ENCODE results near the gene TAPBP. TPM values are rescaled to one million over a fixed set of nuclear protein-coding genes. Genes with fewer than 3 reads are reported as not detected.
"Not testable (repeated sequence)": the region's sequence is repeated elsewhere in the genome, so short reads cannot be mapped to it uniquely, and the experiment has no call there.

The TAPBP gene
- 15.4 and 16.2 TPM in 2 replicates for total RNA-seq (2014; rRNA removed; shearing (Covaris generic))

DNA sequence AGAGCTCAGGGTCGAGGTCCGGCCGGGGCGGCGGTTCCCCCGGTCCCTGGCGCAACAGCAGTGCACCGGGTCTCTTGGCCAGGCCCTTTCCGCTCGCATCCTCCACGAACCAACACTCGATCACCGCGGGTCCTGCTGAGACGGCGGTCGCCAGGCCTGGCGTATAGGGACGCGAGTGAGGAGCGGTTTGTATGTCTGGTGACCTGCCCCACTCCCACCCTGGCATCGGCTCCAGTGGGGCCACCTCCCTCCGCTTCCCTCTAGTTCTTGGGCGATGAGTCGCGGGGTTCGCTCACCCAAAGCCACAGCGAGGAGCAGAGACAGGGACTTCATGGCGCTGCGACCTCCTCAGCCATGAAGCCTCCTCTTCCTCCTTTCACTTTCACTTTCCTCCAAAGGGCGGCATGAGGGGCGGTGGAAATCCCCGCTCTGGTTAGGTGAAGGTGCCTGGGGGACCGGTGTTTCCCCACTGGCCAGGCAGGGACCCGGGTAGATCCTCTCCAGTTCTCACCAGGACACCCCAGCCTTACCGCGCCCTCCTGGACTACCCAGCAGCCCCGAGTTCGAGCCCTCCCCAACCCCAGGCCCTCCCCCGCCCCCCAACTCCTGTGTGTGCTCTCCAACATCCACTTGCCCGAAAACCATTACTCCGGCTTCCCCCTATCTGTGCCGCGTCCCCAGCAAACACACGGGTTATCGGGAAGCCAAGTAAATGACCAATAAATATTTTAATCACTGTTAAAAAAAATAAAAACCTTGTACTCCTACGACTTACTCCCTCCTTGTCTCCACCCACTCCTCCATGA is at the start of gene TAPBP:
TAPBP (minus strand) TSS at position 370 of the 806 bp plus-strand sequence; CDS start at position 333, 37 bp downstream.
- Histone ChIP-seq H3K4me3 (peak within 1 kb of the TSS; percentile 74), H3K4me1 (peaks cover 7% of the 10 kb centered on the region), H3K27me3 (no peaks in the 10 kb centered on the region), H3K36me3 (peaks cover 6% of the 10 kb centered on the region; the same call in 1 of the 2 replicates), H3K27ac (peak within 1 kb of the TSS; percentile 28; the same call in 1 of the 2 replicates), H3K9me3 (replicated peaks) (no peaks in the 10 kb centered on the region)
- DNase-seq = peak; percentile 45 to 59

- not testable (repeated sequence) for H3K4me3 ChIP-seq; H3K36me3 ChIP-seq; H3K9me3 ChIP-seq (replicated peaks); DNase-seq; H3K27ac ChIP-seq; H3K27me3 ChIP-seq; H3K4me1 ChIP-seq
These were observed 49.6 kb upstream of the TAPBP start for GRCh38 chr6:33363486-33363885.

DNA sequence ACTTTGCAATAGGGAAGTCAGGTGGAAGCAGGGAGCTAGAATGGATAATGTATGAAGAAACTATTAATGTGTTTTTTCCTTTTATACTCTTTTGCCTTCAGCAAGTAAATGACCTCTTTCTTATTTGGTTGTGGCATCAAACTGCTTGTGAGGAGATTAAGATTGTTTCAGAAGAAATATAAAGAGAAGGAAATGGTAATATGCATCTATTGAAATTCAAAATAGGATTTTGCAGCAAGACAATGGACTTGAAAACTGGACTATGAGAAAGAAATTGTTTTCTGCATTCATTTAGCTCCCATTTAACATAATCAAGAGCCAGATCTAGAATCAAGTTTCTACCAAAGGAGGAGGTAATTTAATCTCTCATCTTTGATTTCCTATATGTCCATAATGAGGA is 45.5 kb upstream of the TAPBP start:
- Histone ChIP-seq H3K4me1 (peaks cover 3% of the 10 kb centered on the region; the same call in 1 of the 2 replicates), H3K27me3 (0 out of 2 replicates have a peak, but pooled peaks cover 6% of the 10 kb centered on the region), H3K36me3 (no peaks in the 10 kb centered on the region), H3K9me3 (replicated peaks) (no peaks in the 10 kb centered on the region), H3K4me3 (no peak overlapping the region), H3K27ac (no peak overlapping the region)
- DNase-seq = no peak

- not testable (repeated sequence) for H3K27ac ChIP-seq; H3K27me3 ChIP-seq; H3K4me3 ChIP-seq; H3K36me3 ChIP-seq; H3K4me1 ChIP-seq; H3K9me3 ChIP-seq (replicated peaks); DNase-seq
These were observed 43.4 kb upstream of the TAPBP start for GRCh38 chr6:33357160-33357871.

GRCh38 chr6:33356295-33356694 is 42.4 kb upstream of the TAPBP start:
- Histone ChIP-seq H3K27me3 (0 out of 2 replicates have a peak, but pooled peaks cover 9% of the 10 kb centered on the region), H3K4me3 (no peak overlapping the region), H3K4me1 (no peaks in the 10 kb centered on the region), H3K27ac (no peak overlapping the region), H3K9me3 (replicated peaks) (no peaks in the 10 kb centered on the region), H3K36me3 (no peaks in the 10 kb centered on the region)
- no peak for DNase-seq

GRCh38 chr6:33355860-33356259 is 42.0 kb upstream of the TAPBP start:
- H3K36me3 ChIP-seq; H3K27me3 ChIP-seq; DNase-seq; H3K4me1 ChIP-seq; H3K9me3 ChIP-seq (replicated peaks); H3K4me3 ChIP-seq; H3K27ac ChIP-seq: not testable (repeated sequence)

GRCh38 chr6:33347816-33348215 is 33.9 kb upstream of the TAPBP start:
- Histone ChIP-seq H3K36me3 (no peaks in the 10 kb centered on the region), H3K4me3 (no peak overlapping the region), H3K27ac (no peak overlapping the region), H3K9me3 (replicated peaks) (no peaks in the 10 kb centered on the region), H3K4me1 (no peaks in the 10 kb centered on the region), H3K27me3 (peaks cover 15% of the 10 kb centered on the region; the same call in 1 of the 2 replicates)
- DNase-seq = no peak

DNA sequence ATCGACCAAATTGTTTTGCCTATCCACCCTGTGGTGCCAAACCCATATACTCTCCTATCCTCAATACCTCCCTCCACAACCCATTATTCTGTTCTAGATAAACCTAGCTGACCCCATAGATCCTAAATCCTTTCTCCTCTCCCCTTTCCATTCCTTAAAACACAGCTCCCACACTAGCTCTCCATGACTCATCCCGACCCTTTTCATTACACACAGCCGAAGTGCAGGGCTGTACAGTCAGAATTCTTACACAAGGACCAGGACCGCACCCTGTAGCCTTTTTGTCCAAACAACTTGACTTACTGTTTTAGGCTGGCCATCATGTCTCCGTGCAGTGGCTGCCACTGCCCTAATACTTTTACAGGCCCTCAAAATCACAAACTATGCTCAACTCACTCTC is 33.1 kb upstream of the TAPBP start:
- not testable (repeated sequence) for H3K4me3 ChIP-seq; H3K27ac ChIP-seq; H3K9me3 ChIP-seq (replicated peaks)

GRCh38 chr6:33344701-33345697 is 31.1 kb upstream of the TAPBP start:
- H3K27ac ChIP-seq = no peak overlapping the region
- H3K36me3 ChIP-seq = no peaks in the 10 kb centered on the region
- no peaks in the 10 kb centered on the region for H3K9me3 ChIP-seq (replicated peaks)
- H3K4me3 ChIP-seq = no peak overlapping the region
- no peaks in the 10 kb centered on the region for H3K4me1 ChIP-seq
- peaks cover 12% of the 10 kb centered on the region; the same call in 1 of the 2 replicates for H3K27me3 ChIP-seq
- peak; percentile 47 to 72 for DNase-seq

More for the DNA sequence above, 33.1 kb upstream of the TAPBP start:
- H3K4me1 ChIP-seq, H3K36me3 ChIP-seq, DNase-seq: not testable (repeated sequence)
- peaks cover 15% of the 10 kb centered on the region; the same call in 1 of the 2 replicates for H3K27me3 ChIP-seq

DNA sequence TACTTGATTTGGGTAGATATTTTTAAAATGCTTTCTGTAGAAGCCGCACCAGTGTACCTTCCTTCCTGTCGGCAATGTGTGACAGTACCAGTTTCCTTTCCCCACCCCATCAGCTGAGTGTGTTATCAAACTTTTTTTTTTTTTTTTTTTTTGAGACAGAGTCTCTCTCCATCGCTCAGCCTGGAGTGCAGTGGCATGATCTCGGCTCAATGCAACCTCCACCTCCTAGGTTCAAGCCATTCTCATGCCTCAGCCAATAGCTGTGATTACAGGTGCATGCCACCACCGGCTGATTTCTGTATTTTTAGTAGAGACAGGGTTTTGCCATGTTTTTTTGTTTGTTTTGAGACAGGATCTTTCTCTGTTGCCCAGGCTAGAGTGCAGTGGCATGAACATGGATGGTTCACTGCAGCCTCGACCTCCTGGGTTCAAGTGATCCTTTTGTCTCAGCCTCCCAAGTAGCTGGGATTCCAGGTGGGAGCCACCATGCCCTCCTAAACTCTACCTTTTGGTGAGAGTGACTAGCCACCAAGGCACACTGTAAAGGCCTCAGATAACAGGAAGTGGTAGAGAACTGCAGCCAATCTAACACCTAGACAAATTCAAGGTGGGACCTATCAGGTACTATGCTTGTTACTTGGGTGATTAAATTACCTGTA is 30.2 kb upstream of the TAPBP start:
- Histone ChIP-seq H3K4me1 (no peaks in the 10 kb centered on the region), H3K36me3 (no peaks in the 10 kb centered on the region), H3K27me3 (peaks cover 12% of the 10 kb centered on the region; the same call in 1 of the 2 replicates), H3K9me3 (replicated peaks) (no peaks in the 10 kb centered on the region), H3K4me3 (no peak overlapping the region), H3K27ac (no peak overlapping the region)
- DNase-seq = no peak

DNA sequence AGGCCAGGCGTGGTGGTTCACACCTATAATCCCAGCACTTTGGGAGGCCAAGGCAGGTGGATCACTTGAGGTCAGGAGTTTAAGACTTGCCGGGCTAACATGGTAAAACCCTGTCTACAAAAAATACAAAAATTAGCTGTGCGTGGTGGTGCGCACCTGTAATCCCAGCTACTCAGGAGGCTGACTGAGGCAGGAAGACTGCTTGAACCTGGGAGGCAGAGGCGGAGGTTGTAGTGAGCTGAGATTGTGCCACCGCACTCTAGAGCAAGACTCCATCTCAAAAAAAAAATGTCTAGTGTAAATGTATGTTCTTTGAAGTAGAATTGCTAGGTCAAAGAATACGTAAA is 29.7 kb upstream of the TAPBP start:
- peaks cover 12% of the 10 kb centered on the region; the same call in 1 of the 2 replicates for H3K27me3 ChIP-seq
- not testable (repeated sequence) for H3K9me3 ChIP-seq (replicated peaks); H3K4me1 ChIP-seq; DNase-seq; H3K36me3 ChIP-seq; H3K4me3 ChIP-seq; H3K27ac ChIP-seq

DNA sequence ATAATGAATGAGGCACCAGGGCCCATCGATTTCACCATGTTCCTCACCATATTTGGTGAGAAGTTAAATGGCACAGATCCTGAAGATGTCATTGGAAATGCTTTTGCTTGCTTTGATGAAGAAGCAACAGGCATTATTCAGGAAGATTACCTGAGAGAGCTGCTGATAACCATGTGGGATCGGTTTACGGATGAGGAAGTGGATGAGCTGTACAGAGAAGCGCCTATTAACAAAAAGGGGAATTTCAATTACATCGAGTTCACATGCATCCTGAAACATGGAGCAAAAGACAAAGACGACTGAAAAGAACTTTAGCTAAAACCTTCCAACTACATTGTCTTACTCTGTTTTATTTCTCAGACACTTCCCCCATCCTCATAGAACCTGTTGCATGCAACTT is 25.3 kb upstream of the TAPBP start:
- Histone ChIP-seq H3K36me3 (no peaks in the 10 kb centered on the region), H3K27me3 (peaks cover under 1% of the 10 kb centered on the region; the same call in 1 of the 2 replicates), H3K4me3 (no peak overlapping the region), H3K27ac (no peak overlapping the region), H3K9me3 (replicated peaks) (no peaks in the 10 kb centered on the region), H3K4me1 (no peaks in the 10 kb centered on the region)
- no peak for DNase-seq

DNA sequence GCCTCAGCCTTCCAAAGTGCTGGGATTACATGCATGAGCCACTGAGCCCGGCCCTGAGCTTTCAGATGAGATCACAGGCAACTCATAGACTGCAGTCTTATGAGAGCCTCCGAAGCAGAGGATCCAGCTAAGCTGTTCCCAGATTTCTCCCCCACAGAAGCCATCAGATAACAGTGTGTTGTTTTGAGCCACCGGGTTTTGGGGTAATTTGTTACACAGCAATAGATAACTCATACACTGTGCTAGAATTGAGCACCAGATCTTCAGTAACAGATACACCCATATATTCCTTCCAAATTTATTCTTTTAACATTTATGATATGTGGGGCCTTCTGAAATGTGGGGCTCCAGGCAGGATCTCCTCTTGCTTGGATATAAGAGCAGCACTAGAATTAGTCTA is 22.6 kb upstream of the TAPBP start:
- Histone ChIP-seq H3K27me3 (no peaks in the 10 kb centered on the region), H3K4me3 (no peak overlapping the region), H3K36me3 (no peaks in the 10 kb centered on the region), H3K27ac (no peak overlapping the region), H3K9me3 (replicated peaks) (no peaks in the 10 kb centered on the region), H3K4me1 (no peaks in the 10 kb centered on the region)
- DNase-seq = no peak

GRCh38 chr6:33335916-33336315 is 22.0 kb upstream of the TAPBP start:
- H3K4me3 ChIP-seq = no peak overlapping the region
- no peaks in the 10 kb centered on the region for H3K4me1 ChIP-seq
- H3K9me3 ChIP-seq (replicated peaks) = no peaks in the 10 kb centered on the region
- no peaks in the 10 kb centered on the region for H3K27me3 ChIP-seq
- no peak overlapping the region for H3K27ac ChIP-seq
- DNase-seq = no peak
- no peaks in the 10 kb centered on the region for H3K36me3 ChIP-seq

All from SJCRH30 (cell line).